ENCODE results near the gene CHORDC1.
"Not testable (repeated sequence)": the region's sequence is repeated elsewhere in the genome, so short reads cannot be mapped to it uniquely, and the experiment has no call there.

CHORDC1 gene

DNA sequence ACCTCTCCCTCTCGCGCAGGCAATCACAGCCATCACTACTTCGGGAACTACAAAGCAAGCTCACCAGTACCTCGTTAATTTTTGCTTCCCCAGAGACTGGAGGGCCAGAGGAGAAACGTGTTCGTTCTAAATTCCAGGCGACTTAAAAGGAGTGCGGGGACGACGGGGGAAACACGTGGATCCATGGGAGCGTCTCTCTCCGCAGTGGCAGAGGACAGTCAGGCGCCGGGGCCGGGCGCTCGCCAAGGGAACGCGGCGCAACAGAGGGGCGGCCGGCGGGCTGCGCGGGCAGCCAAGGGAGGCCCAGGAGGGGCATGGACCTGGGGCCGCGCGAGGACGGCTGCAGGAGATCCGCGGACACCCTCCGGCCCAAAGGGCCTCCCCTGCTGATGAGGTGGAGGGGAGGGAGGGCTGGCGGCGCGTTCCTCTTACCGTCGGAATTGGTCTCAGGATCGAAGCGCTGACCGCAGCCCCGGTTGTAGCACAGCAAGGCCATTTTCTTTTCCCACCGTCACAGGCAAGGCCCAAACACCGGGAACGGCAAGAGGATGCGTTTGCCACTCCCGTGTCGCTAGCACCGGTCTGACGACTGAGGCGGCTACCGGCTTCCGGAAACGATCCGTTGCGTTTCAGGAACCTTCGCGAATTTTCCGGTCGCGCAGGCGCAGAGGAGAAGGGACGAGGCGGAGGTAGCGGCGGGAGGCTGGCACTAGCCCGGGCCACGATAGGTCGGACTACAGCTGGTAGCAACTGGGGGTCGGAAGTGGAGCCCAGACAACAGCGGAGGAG is at the start of gene CHORDC1:
CHORDC1 (minus strand) TSS at position 591 of the 789 bp plus-strand sequence; CDS start at position 496, 95 bp downstream.
- in situ Hi-C loops (cut with HindIII; ENCODE audit: low sequenced_read_pairs): no loop called here

GRCh38 chr11:90257158-90257525 is 34.3 kb upstream of the CHORDC1 start:
- in situ Hi-C loops (cut with HindIII; ENCODE audit: low sequenced_read_pairs): no loop called here

- in situ Hi-C loops (cut with HindIII; ENCODE audit: low sequenced_read_pairs): no loop called here
Observed at GRCh38 chr11:90256404-90257157, 33.7 kb upstream of the CHORDC1 start.

- in situ Hi-C loops (cut with HindIII; ENCODE audit: low sequenced_read_pairs): no loop called here
Observed at GRCh38 chr11:90254065-90254464, 31.2 kb upstream of the CHORDC1 start.

DNA sequence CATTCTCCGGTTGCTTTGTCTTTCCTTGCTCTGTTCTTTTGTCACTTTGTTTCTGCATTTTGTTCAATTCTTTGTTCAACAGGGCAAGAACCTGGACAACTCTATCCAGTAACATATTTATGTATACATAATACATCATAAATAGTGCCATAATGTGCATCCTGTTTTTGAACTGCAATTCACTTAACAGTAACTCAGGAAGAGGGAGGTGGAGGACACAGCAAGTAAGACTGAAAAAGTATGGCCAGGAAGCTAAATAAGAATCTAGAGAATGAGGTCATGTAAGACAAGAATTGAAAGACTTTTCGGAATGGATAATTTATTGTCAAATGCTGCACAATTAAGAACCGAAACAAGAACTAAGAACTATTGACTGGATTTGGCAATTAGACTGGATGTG is 29.2 kb upstream of the CHORDC1 start:
- in situ Hi-C loops (cut with HindIII; ENCODE audit: low sequenced_read_pairs): no loop called here

GRCh38 chr11:90251599-90251998 is 28.8 kb upstream of the CHORDC1 start:
- in situ Hi-C loops (cut with HindIII; ENCODE audit: low sequenced_read_pairs): no loop called here

DNA sequence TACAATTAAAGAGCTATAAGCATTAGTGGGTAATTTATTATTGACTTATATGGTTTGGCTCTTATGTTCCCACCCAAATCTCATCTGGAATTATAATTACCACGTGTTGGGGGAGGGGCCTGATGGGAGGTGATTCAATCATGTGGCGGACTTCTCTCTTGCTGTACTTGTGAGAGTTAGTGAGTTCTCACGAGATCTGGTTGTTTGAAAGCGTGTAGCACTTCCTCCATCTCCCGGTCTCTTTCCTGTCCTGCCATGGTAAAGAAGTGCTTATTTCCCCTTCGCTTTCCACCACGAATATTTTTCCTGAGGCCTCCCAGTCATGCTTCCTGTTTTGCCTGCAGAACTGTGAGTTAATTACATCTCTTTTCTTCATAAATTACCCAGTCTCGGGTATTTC is 28.1 kb upstream of the CHORDC1 start:
- in situ Hi-C loops (cut with HindIII; ENCODE audit: low sequenced_read_pairs): no loop called here

- in situ Hi-C loops (cut with HindIII; ENCODE audit: low sequenced_read_pairs): no loop called here
Observed at GRCh38 chr11:90246468-90246867, 23.6 kb upstream of the CHORDC1 start.

DNA sequence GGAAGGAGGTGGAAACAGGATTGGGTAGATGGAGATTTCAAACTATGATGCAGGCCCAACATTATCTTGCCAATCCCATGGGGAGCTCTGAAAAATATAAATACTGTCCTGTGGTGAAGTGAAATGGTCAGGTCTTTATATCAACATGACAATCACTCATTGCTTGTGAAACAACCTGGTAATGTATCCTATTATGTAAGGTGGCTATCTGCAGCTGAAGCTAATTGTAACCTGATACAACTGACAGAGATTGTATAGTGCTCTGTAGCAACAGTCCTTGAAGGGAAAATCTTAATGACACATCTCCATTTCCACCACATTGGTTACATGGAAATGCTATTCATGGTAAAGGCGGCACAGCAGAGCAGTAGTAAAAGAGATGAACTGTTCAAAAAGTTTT is 20.7 kb upstream of the CHORDC1 start:
- in situ Hi-C loops (cut with HindIII; ENCODE audit: low sequenced_read_pairs): no loop called here

DNA sequence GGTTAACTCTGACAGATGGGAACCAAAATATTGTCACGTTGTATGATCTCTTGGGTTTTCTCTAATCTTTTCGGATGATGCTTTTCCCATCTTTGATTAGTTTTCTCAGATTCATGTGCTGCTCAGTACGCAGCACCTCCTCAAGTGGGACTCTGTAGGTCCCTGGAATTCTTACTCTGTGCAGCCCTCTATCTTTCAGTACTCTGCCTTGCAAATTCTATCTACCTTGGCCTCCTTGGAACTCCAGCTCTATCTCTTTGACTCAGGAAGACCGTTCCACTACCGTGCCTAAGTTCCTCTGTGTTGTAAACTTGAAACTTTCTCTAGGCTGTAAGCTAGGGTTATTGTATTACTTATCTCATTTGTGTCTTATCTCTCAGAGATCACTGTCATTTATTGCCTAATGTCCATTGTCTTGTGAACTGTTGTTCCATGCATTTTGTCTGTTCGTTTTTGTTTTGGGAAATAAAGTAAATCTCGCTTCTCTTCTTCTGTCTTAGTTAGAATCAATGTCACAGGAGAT is 20.1 kb upstream of the CHORDC1 start:
- in situ Hi-C loops (cut with HindIII; ENCODE audit: low sequenced_read_pairs): no loop called here

GRCh38 chr11:90241414-90241813 is 18.6 kb upstream of the CHORDC1 start:
- in situ Hi-C loops (cut with HindIII; ENCODE audit: low sequenced_read_pairs): no loop called here

DNA sequence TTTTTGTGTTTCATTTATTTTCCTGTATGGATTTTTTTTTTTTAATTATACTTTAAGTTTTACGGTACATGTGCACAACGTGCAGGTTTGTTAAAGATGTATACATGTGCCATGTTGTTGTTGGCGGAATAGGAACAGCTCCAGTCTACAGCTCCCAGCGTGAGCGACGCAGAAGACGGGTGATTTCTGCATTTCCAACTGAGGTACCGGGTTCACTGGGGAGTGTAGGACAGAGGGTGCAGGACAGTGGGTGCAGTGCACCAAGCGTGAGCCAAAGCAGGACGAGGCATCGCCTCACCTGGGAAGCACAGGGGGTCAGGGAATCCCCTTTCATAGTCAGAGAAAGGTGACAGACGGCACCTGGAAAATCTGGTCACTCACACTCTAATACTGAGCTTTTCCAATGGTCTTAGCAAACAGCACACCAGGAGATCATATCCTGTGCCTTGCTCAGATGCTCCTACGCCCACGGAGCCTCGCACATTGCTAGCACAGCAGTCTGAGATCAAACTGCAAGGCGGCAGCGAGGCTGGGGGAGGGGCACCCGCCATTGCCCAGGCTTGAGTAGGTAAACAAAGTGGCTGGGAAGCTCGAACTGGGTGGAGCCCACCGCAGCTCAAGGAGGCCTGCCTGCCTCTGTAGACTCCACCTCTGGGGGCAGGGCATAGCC is 17.3 kb upstream of the CHORDC1 start:
- in situ Hi-C loops (cut with HindIII; ENCODE audit: low sequenced_read_pairs): not testable (repeated sequence)

DNA sequence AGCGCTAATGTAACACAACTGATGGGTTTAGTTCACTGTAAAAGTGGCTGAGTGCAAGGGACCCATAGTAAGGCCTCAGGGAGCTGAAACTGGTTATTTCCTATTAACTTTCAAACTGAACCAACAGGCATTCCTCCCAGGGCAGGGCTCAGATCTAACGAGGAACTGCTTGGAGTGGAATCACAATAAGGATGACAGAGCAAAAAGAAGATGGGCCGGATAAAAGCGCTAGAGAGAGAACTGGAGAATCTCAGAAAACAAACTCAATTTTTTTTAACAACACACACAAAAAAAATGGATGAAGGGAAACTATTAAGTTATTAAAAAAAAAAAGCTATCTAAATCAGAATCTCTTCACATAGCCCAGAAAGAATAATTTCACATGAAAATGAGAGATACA is 14.2 kb upstream of the CHORDC1 start:
- in situ Hi-C loops (cut with HindIII; ENCODE audit: low sequenced_read_pairs): no loop called here

DNA sequence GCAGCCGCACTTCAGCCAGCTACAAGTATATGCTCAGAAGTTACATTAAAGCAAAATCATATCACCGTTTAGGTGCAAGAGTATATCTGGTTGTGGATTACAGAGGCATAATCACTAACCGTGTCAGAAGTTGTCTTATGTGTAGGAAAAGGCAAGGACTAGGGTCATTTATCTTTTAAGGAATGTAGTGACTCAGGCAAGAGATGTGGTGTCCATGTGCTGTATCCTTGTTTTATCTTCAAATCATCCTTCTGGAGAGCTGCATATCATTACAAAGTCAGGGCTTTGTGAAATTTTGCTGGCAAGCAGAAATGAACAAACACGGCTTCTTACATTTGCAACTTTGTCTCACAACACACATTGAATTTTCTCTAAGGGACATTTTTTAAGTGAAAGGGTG is 12.7 kb upstream of the CHORDC1 start:
- in situ Hi-C loops (cut with HindIII; ENCODE audit: low sequenced_read_pairs): no loop called here

- in situ Hi-C loops (cut with HindIII; ENCODE audit: low sequenced_read_pairs): no loop called here
Observed at GRCh38 chr11:90234977-90235376, 12.1 kb upstream of the CHORDC1 start.

GRCh38 chr11:90229791-90230190 is 6.9 kb upstream of the CHORDC1 start:
- in situ Hi-C loops (cut with HindIII; ENCODE audit: low sequenced_read_pairs): no loop called here

GRCh38 chr11:90228056-90228455 is 5.2 kb upstream of the CHORDC1 start:
- in situ Hi-C loops (cut with HindIII; ENCODE audit: low sequenced_read_pairs): no loop called here

- in situ Hi-C loops (cut with HindIII; ENCODE audit: low sequenced_read_pairs): no loop called here
Observed at GRCh38 chr11:90223248-90223585, 368 bp upstream of the CHORDC1 start.

DNA sequence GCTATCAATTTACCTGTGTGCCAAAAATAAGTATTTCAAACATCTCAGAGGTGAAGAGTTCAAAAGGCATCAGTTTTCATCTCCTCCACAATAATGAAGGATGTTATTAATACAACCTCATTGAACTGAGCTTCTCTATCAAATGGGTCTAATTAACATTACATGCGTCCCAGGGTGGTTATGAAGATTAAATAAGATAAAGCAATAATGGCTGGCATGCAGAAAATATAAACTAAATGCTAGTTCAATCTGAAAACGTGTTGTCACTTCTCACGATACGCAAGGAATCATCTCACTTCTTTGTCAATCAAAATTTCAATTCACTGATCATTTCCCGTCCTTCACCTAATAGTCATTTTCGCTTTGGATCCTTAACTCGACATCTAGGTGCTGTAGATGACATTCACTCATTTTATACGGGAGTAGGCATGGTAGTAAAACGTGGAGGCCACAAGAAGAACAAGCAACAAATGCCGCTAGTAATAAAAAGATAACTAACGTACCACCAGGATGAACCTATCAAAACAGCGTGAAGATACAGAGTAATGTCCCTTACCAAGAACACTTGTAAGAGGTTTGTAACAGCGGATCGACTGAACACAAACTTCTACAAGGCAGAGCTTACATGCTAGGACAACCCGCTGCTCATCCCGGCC is 918 bp downstream of the CHORDC1 start:
- in situ Hi-C loops (cut with HindIII; ENCODE audit: low sequenced_read_pairs): no loop called here

DNA sequence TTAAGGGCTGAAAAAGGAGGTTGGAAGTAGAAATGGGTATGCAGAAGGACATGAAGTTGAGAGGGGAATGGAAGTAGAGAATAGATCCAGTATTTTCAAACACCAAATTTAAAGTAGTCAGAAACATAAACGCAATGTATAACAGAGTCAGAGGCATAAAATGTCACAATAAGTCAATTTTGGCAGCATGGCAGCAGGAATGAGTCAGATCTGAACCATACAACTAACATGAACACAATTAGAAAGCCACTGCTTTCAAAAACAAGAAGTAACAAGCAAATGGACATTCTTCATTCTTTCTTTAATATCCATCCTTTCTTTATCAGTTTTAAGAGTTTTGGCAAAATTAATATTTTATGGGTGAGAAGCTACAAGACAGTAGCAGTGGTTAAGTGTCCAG is 2.5 kb downstream of the CHORDC1 start:
- in situ Hi-C loops (cut with HindIII; ENCODE audit: low sequenced_read_pairs): no loop called here

- in situ Hi-C loops (cut with HindIII; ENCODE audit: low sequenced_read_pairs): no loop called here
Observed at GRCh38 chr11:90219438-90219837, 3.4 kb downstream of the CHORDC1 start.

Measured in endothelial cell of hepatic sinusoid (primary cell).